ENCODE results near the gene SLCO2A1.

- TF ChIP-seq CTCF (IDR thresholded peaks at IDR 0.05) (no peak), POLR2A (IDR thresholded peaks at IDR 0.05) (no peak)
Measured at GRCh38 chr3:133890037-133890436, 139.7 kb downstream of the SLCO2A1 start.
